ENCODE results near the gene HDAC7.
A peak's percentile ranks its signal among the peaks of the same experiment; 100 is the strongest.
"Not testable (repeated sequence)": the region's sequence is repeated elsewhere in the genome, so short reads cannot be mapped to it uniquely, and the experiment has no call there.

Gene HDAC7

GRCh38 chr12:47848853-47849252 is 29.1 kb upstream of the HDAC7 start:
- DNase-seq = no peak

- DNase-seq = no peak
These were observed 26.7 kb upstream of the HDAC7 start for GRCh38 chr12:47846294-47846996.

GRCh38 chr12:47845081-47845480 is 25.4 kb upstream of the HDAC7 start:
- DNase-seq = no peak

- no peak for DNase-seq
These were observed 24.7 kb upstream of the HDAC7 start for GRCh38 chr12:47844264-47845019.

- no peak for DNase-seq
These were observed 23.7 kb upstream of the HDAC7 start for GRCh38 chr12:47843226-47843980.

GRCh38 chr12:47842543-47842942 is 22.8 kb upstream of the HDAC7 start:
- not testable (repeated sequence) for DNase-seq

- DNase-seq = no peak
These were observed 22.2 kb upstream of the HDAC7 start for GRCh38 chr12:47841910-47842309.

- DNase-seq = no peak
These were observed 21.8 kb upstream of the HDAC7 start for GRCh38 chr12:47841501-47841900.

- no peak for DNase-seq
These were observed 20.9 kb upstream of the HDAC7 start for GRCh38 chr12:47840571-47840970.

GRCh38 chr12:47839214-47839876 is 19.6 kb upstream of the HDAC7 start:
- no peak for DNase-seq

GRCh38 chr12:47838286-47838931 is 18.7 kb upstream of the HDAC7 start:
- DNase-seq = peak in 4 of 6 experiments; percentile 30 to 41 (median 38)

- DNase-seq = peak; percentile 31 to 80 (median 56)
These were observed 17.8 kb upstream of the HDAC7 start for GRCh38 chr12:47837190-47838171.

GRCh38 chr12:47835831-47836155 is 16.1 kb upstream of the HDAC7 start:
- no peak for DNase-seq

- DNase-seq = no peak
These were observed 15.5 kb upstream of the HDAC7 start for GRCh38 chr12:47835006-47835830.

GRCh38 chr12:47834199-47834903 is 14.6 kb upstream of the HDAC7 start:
- DNase-seq = no peak

- DNase-seq = no peak
These were observed 13.9 kb upstream of the HDAC7 start for GRCh38 chr12:47833591-47834012.

GRCh38 chr12:47832263-47832933 is 12.7 kb upstream of the HDAC7 start:
- no peak for DNase-seq

- DNase-seq = no peak
These were observed 9.9 kb upstream of the HDAC7 start for GRCh38 chr12:47829584-47829983.

- no peak for DNase-seq
These were observed 9.3 kb upstream of the HDAC7 start for GRCh38 chr12:47828976-47829482.

Measured in stimulated activated naive CD4-positive, alpha-beta T cell (primary cell).